ENCODE results near the gene ZNF764.
A peak's percentile ranks its signal among the peaks of the same experiment; 100 is the strongest.
"Not testable (repeated sequence)": the region's sequence is repeated elsewhere in the genome, so short reads cannot be mapped to it uniquely, and the experiment has no call there.

Gene ZNF764

GRCh38 chr16:30557957-30558788, at the start of gene ZNF764:
ZNF764 (minus strand) TSS chr16:30558374; CDS start chr16:30558182, 192 bp downstream.
- peak; percentile 97 for DNase-seq

- no peak for DNase-seq
Observed at GRCh38 chr16:30606004-30606403, 47.8 kb upstream of the ZNF764 start.

GRCh38 chr16:30605158-30605557, 47.0 kb upstream of the ZNF764 start:
- no peak for DNase-seq

GRCh38 chr16:30604316-30604947, 46.3 kb upstream of the ZNF764 start:
- DNase-seq = no peak

- DNase-seq = no peak
Observed at GRCh38 chr16:30603945-30604315, 45.8 kb upstream of the ZNF764 start.

- DNase-seq = no peak
Observed at GRCh38 chr16:30602616-30603277, 44.6 kb upstream of the ZNF764 start.

- DNase-seq = no peak
Observed at GRCh38 chr16:30601966-30602365, 43.8 kb upstream of the ZNF764 start.

- DNase-seq = no peak
Observed at GRCh38 chr16:30600929-30601328, 42.8 kb upstream of the ZNF764 start.

- DNase-seq = no peak
Observed at GRCh38 chr16:30600215-30600614, 42.0 kb upstream of the ZNF764 start.

GRCh38 chr16:30592871-30593270, 34.7 kb upstream of the ZNF764 start:
- DNase-seq = no peak

GRCh38 chr16:30590869-30591268, 32.7 kb upstream of the ZNF764 start:
- not testable (repeated sequence) for DNase-seq

GRCh38 chr16:30589582-30589981, 31.4 kb upstream of the ZNF764 start:
- DNase-seq = not testable (repeated sequence)

- DNase-seq = no peak
Observed at GRCh38 chr16:30588651-30589050, 30.5 kb upstream of the ZNF764 start.

GRCh38 chr16:30585400-30586191, 27.4 kb upstream of the ZNF764 start, which contains the start of gene ZNF785:
ZNF785 (minus strand) TSS chr16:30585697; CDS start chr16:30585611, 86 bp downstream.
- DNase-seq = peak; percentile 85

- DNase-seq = no peak
Observed at GRCh38 chr16:30585022-30585399, 26.8 kb upstream of the ZNF764 start.

GRCh38 chr16:30582611-30583340, 24.6 kb upstream of the ZNF764 start:
- no peak for DNase-seq

- DNase-seq = no peak
Observed at GRCh38 chr16:30581457-30581856, 23.3 kb upstream of the ZNF764 start.

GRCh38 chr16:30574678-30575077, 16.5 kb upstream of the ZNF764 start:
- no peak for DNase-seq

- peak; percentile 91 for DNase-seq
Observed at GRCh38 chr16:30571445-30572322, 13.5 kb upstream of the ZNF764 start, which contains the start of gene ZNF688. ZNF688 (minus strand) TSS chr16:30571714; CDS start chr16:30571629, 85 bp downstream.

- DNase-seq = no peak
Observed at GRCh38 chr16:30570636-30571444, 12.7 kb upstream of the ZNF764 start.

Data from activated CD4-positive, alpha-beta T cell treated with anti-CD3 and anti-CD28 coated beads for 1 hour (primary cell).